Keratinocyte (primary cell): ENCODE measurements around the gene FRMD7.

Experiments used
- EZH2 ChIP-seq: IDR thresholded peaks from one replicate; pipeline ENCODE4 v1.6.1; 2012; ENCODE audit warnings: inconsistent platforms, mild to moderate bottlenecking, low read length, moderate library complexity
- TF ChIP-seq, protein P1 (sequence below), 3 experiments: IDR thresholded peaks in 1 of 3; conservative IDR thresholded peaks in 1 of 3; optimal IDR thresholded peaks in 1 of 3; 2 replicates in 2 of 3; 3 replicates in 1 of 3; pipeline versions ENCODE3 to v1.5.1; 2011; ENCODE audit warnings: low read length in 3 of 3, mild to moderate bottlenecking in 3 of 3, moderate library complexity in 2 of 3, control low read depth in 1 of 3, inconsistent platforms in 1 of 3; ENCODE audit not compliant: insufficient read depth in 2 of 3; ENCODE audit errors: extremely low read depth in 1 of 3

- TF ChIP-seq, protein P1, sequence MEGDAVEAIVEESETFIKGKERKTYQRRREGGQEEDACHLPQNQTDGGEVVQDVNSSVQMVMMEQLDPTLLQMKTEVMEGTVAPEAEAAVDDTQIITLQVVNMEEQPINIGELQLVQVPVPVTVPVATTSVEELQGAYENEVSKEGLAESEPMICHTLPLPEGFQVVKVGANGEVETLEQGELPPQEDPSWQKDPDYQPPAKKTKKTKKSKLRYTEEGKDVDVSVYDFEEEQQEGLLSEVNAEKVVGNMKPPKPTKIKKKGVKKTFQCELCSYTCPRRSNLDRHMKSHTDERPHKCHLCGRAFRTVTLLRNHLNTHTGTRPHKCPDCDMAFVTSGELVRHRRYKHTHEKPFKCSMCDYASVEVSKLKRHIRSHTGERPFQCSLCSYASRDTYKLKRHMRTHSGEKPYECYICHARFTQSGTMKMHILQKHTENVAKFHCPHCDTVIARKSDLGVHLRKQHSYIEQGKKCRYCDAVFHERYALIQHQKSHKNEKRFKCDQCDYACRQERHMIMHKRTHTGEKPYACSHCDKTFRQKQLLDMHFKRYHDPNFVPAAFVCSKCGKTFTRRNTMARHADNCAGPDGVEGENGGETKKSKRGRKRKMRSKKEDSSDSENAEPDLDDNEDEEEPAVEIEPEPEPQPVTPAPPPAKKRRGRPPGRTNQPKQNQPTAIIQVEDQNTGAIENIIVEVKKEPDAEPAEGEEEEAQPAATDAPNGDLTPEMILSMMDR (optimal IDR thresholded peaks at IDR 0.05 in 1 of 3, IDR thresholded peaks at IDR 0.05 in 1 of 3, conservative IDR thresholded peaks at IDR 0.05 in 1 of 3; ENCODE audit: extremely low read depth in 1 of 3, insufficient read depth in 2 of 3, low read length in 3 of 3), result no peak
- no peak for TF ChIP-seq EZH2
Observed at GRCh38 chrX:132153166-132153565, 25.3 kb upstream of the FRMD7 start.
